Panc1 (cell line): ENCODE measurements around the gene ZDHHC4. TPM values are rescaled to one million over a fixed set of nuclear protein-coding genes. Genes with fewer than 3 reads are reported as not detected.

Experiments used
- ATAC-seq: fragments of 200-7000 bp; cut with Tn5 transposase; 2 replicates; pipeline ENCODE4 v1.9.1; 2020; ENCODE audit warnings: mild to moderate bottlenecking, moderate library complexity
- BruUV-seq: library from RNA; stranded (reverse); fragments of 400-500 nt; replicated peaks from 2 replicates; lab custom pipeline; 2021; lab: Mats Ljungman, UMichigan
- CTCF ChIA-PET: fragments of 300-600 bp; sonication (Branson Sonifier 250); formaldehyde crosslinking; loops from one replicate; lab custom pipeline; 2022; ENCODE audit warnings: antibody characterized with exemption; lab: Charles Lee
- POLR2A ChIA-PET: fragments of 300-600 bp; sonication (Branson Sonifier 250); formaldehyde crosslinking; loops from one replicate; lab custom pipeline; 2022; ENCODE audit warnings: antibody characterized with exemption; lab: Charles Lee
- DNase-seq: peaks from one replicate; pipeline ENCODE4 v3.0.0-alpha.2; 2010; ENCODE audit warnings: low read depth, low spot score
- H3K27ac ChIP-seq: 2 replicates; pipeline ENCODE4 v1.5.1; 2011; ENCODE audit warnings: mild to moderate bottlenecking, low read length, inconsistent platforms
- H3K27me3 ChIP-seq: fragments of 200-500 bp; sonication (Bioruptor generic); 2 replicates; pipeline ENCODE4 v1.6.0; 2014; ENCODE audit warnings: low read length, inconsistent platforms; ENCODE audit not compliant: control insufficient read depth, insufficient read depth
- H3K36me3 ChIP-seq: fragments of 200-500 bp; sonication (Bioruptor generic); 2 replicates; pipeline ENCODE4 v1.5.1; 2014; ENCODE audit warnings: inconsistent platforms, mild to moderate bottlenecking, low read length, moderate library complexity; ENCODE audit not compliant: control insufficient read depth, insufficient read depth
- H3K4me1 ChIP-seq: 2 replicates; pipeline ENCODE4 v1.5.1; 2011; ENCODE audit warnings: inconsistent platforms, mild to moderate bottlenecking, low read length, moderate library complexity; ENCODE audit not compliant: control insufficient read depth, insufficient read depth
- H3K4me3 ChIP-seq, 2 experiments: 2 replicates each; pipeline ENCODE4 v1.5.1; 2011 to 2012; ENCODE audit warnings: low read depth in 2 of 2, low read length in 2 of 2, mild to moderate bottlenecking in 2 of 2, inconsistent platforms in 1 of 2, moderate library complexity in 1 of 2
- H3K9me3 ChIP-seq: fragments of 200-500 bp; sonication (Bioruptor generic); 2 replicates; pipeline ENCODE4 v1.5.1; 2014; ENCODE audit warnings: low read depth, mild to moderate bottlenecking, inconsistent platforms, low read length, moderate library complexity; ENCODE audit not compliant: control insufficient read depth, insufficient read depth
- POLR2AphosphoS5 ChIP-seq: IDR thresholded peaks from 2 replicates; pipeline ENCODE4 v1.6.1; 2012; ENCODE audit warnings: mild to moderate bottlenecking, low read depth, low read length, moderate library complexity
- REST ChIP-seq, 2 experiments: IDR thresholded peaks; 2 replicates each; pipeline ENCODE4 v1.6.1; 2011 to 2012; ENCODE audit warnings: low read depth in 2 of 2, control low read depth in 1 of 2, low read length in 1 of 2, mild to moderate bottlenecking in 1 of 2, moderate library complexity in 1 of 2; ENCODE audit not compliant: insufficient read depth in 1 of 2
- SIN3A ChIP-seq: IDR thresholded peaks from 2 replicates; pipeline ENCODE4 v1.6.1; 2012; ENCODE audit warnings: low read depth, mild to moderate bottlenecking, low read length, moderate library complexity, borderline replicate concordance; ENCODE audit not compliant: insufficient read depth
- TCF7L2 ChIP-seq: IDR thresholded peaks from 2 replicates; pipeline ENCODE4 v1.6.1; 2011; ENCODE audit warnings: mild to moderate bottlenecking, low read depth, low read length, inconsistent platforms
- in situ Hi-C: cut with HindIII; loops from 2 replicates; pipeline ENCODE4 v1.10.0; 2016; ENCODE audit warnings: low sequenced_read_pairs, low pct_unique_long_range_greater_than_20kb
- intact Hi-C: fragments of 100-400 bp; cut with micrococcal nuclease; formaldehyde crosslinking; loops from one replicate; pipeline ENCODE4 v1.10.0; 2022; ENCODE audit not compliant: unreplicated experiment
- total RNA-seq: library from RNA; stranded (reverse); gene quantifications from one replicate; pipeline ENCODE4 v1.2.1, GENCODE V29; 2021; ENCODE audit not compliant: unreplicated experiment
- TF ChIP-seq, protein P1 (sequence below): fragments of 450-650 bp; IDR thresholded peaks from 2 replicates; pipeline ENCODE4 v1.5.1; 2017; ENCODE audit warnings: mild to moderate bottlenecking

The ZDHHC4 gene
- total RNA-seq, 1 experiment from 2014 or later = 113 TPM

DNA sequence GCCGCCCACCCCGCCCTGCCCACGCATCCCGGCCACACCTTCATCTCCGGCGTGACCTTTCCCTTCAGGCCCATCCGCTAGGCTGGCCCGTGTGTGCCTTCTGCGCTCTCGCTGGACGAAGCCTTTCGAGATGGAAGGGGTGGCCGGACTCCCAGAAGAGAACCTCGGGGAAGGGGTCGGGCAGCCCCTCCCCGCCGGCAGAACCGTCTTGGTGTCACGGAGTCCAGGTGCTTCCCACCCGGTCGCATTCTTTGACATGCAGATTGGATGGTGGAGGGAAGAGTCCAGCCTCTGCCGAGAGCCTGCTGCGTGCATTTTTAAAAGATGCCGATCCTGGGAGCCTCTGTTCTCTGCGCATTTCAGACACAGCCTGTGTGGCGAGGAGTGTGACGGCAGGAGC lies 30.8 kb downstream of the ZDHHC4 start:
- ATAC-seq = no peak
- no peaks in the 10 kb centered on the region for H3K27me3 ChIP-seq
- no peak overlapping the region for H3K27ac ChIP-seq
- ChIA-PET CTCF (interaction anchor here (0.6 kb wide), 1 partner anchor 51 kb away, joined by 6 read pairs; no protein-coding TSS in a partner anchor), POLR2A (no interaction called here)
- no peaks in the 10 kb centered on the region for H3K4me1 ChIP-seq
- no peak for DNase-seq
- intact Hi-C loops = no loop called here
- BruUV-seq = no TSS peak
- H3K4me3 ChIP-seq = no peak overlapping the region
- H3K9me3 ChIP-seq = no peaks in the 10 kb centered on the region
- in situ Hi-C loops = no loop called here
- TF ChIP-seq, protein P1, sequence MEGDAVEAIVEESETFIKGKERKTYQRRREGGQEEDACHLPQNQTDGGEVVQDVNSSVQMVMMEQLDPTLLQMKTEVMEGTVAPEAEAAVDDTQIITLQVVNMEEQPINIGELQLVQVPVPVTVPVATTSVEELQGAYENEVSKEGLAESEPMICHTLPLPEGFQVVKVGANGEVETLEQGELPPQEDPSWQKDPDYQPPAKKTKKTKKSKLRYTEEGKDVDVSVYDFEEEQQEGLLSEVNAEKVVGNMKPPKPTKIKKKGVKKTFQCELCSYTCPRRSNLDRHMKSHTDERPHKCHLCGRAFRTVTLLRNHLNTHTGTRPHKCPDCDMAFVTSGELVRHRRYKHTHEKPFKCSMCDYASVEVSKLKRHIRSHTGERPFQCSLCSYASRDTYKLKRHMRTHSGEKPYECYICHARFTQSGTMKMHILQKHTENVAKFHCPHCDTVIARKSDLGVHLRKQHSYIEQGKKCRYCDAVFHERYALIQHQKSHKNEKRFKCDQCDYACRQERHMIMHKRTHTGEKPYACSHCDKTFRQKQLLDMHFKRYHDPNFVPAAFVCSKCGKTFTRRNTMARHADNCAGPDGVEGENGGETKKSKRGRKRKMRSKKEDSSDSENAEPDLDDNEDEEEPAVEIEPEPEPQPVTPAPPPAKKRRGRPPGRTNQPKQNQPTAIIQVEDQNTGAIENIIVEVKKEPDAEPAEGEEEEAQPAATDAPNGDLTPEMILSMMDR = no peak
- TF ChIP-seq SIN3A (no peak), TCF7L2 (no peak)
- no peaks in the 10 kb centered on the region for H3K36me3 ChIP-seq

DNA sequence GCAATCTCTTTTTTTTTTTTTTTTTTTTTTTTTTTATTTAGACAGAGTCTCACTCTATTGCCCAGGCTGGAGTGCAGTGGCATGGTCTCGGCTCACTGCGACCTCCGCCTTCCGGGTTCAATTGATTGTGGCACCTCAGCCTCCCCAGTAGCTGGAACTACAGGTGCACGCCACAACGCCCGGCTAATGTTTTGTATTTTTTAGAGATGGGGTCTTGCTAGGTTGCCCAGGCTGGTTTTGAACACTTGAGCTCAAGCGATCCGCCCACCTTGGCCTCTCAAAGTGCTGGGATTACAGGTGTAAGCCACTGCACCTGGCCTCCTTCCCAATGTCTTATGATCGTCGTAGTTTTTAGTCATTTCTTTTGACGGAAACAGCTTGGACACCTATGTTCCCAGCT lies 31.5 kb downstream of the ZDHHC4 start:
- ATAC-seq (no peak), DNase-seq (no peak)
- TF ChIP-seq TCF7L2 (no peak), REST (IDR thresholded peaks at IDR 0.05; ENCODE audit: insufficient read depth in 1 of 2, low read depth in 2 of 2, low read length in 1 of 2) (no peak), POLR2AphosphoS5 (no peak), SIN3A (no peak)
- TF ChIP-seq, protein P1 = no peak
- POLR2A ChIA-PET = interaction anchor here (0.7 kb wide), 1 partner anchor 719 kb away, joined by 6 read pairs; no protein-coding TSS in a partner anchor
- Histone ChIP-seq H3K36me3 (no peaks in the 10 kb centered on the region), H3K27ac (no peak overlapping the region), H3K4me1 (no peaks in the 10 kb centered on the region), H3K4me3 (no peak overlapping the region), H3K27me3 (no peaks in the 10 kb centered on the region), H3K9me3 (no peaks in the 10 kb centered on the region)
- intact Hi-C loops = no loop called here
- in situ Hi-C loops = no loop called here
- CTCF ChIA-PET = interaction anchor here (0.6 kb wide), 2 partner anchors 50 to 752 kb away, joined by 4 to 6 read pairs; no protein-coding TSS in a partner anchor
- no TSS peak for BruUV-seq
